ENCODE results near the gene STMN1.
"Not testable (repeated sequence)": the region's sequence is repeated elsewhere in the genome, so short reads cannot be mapped to it uniquely, and the experiment has no call there.

Gene STMN1

GRCh38 chr1:25905680-25906643, at the start of gene STMN1:
Gene STMN1 (minus strand): TSS chr1:25906419. CDS start chr1:25904676, 1,743 bp downstream.
- DNase-seq: peak; percentile 95

GRCh38 chr1:25955553-25955952, 49.3 kb upstream of the STMN1 start:
- DNase-seq: no peak

- no peak for DNase-seq
Observed at GRCh38 chr1:25954282-25954938, 48.2 kb upstream of the STMN1 start.

DNA sequence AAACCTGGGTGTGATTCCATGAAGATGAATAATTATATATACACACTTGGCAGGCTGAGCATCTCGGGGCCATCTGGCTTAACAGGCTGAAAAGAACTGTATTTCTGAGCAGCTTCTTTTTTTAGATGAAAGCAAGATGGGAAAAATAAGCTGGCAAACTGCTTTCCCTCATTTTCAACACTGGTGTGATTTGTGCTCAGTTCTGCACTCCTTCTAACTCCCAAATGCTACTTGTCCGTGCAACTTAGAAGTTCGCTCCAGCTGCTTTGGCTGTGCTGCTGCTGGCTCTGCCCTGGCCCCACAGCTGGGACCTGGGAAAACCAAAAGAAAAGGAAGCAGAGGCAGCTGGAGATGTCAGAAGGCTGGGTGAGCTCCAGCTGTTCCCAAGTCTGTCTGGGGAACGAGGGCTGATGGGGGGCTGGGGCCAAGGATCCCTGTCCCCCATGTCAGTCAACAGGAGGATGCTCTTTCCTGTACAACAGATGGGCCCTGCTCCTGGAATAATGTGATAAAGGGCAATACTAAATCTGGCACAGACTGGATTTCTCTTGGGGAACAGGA, 46.7 kb upstream of the STMN1 start:
- no peak for DNase-seq

DNA sequence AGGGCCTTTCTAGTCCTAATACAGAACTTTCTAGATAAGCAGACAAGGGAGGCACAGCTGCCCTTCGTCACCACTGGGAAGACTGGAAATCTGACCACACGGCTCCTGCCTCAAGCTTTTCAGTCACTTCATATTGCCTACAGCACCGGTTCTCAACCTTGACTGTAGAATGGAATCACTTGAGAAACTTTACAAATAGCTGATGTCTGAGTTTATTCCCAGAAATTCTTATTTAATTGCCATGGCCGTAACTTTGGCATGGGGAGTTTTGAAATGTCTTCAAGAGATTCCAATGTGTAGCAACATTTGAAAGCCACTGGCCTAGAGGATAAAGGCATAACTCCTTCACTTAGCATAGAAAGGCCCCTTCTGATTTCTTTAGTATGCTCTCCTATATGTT, 42.4 kb upstream of the STMN1 start:
- DNase-seq: no peak

DNA sequence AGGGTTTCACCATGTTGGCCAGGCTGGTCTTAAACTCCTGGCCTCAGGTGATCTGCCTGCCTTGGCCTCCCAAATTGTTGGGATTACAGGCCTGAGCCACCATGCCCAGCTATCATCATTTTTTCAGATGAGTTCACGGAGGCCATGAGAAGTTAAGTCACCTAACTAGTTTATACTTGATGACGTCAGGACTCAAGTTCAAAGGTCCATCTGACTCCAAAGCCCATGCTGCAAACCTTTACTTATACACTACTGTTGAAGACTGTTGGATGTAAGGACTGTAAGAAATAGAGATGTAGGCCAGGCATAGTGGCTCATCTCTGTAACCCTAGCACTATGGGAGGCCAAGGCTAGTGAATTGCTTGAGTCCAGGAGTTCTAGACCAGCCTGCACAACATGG, 40.8 kb upstream of the STMN1 start:
- no peak for DNase-seq

DNA sequence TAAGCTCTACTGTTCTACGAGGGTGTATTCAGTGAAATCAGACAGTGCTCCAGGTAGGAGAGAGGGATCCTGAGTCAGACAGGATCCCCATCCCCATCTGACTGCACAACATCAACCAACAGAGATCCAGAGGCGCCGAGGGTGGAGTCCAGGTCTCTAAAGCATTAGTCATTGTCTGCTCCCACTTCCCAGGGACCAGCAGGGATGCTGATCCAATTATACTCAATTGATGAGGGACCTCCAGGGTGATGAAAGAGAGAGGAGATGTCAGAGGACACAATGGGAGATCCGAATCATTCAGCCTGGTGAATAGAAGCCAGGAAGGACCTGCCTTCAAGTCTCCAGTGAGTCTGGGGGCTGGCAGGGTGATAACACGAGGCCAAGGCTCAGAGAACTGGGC, 39.5 kb upstream of the STMN1 start:
- DNase-seq: no peak

- no peak for DNase-seq
Observed at GRCh38 chr1:25944986-25945385, 38.8 kb upstream of the STMN1 start.

GRCh38 chr1:25943511-25943910, 37.3 kb upstream of the STMN1 start:
- not testable (repeated sequence) for DNase-seq

GRCh38 chr1:25936947-25937346, 30.7 kb upstream of the STMN1 start:
- peak; percentile 42 for DNase-seq

GRCh38 chr1:25933479-25934365, 27.5 kb upstream of the STMN1 start:
- no peak for DNase-seq

GRCh38 chr1:25932811-25933400, 26.7 kb upstream of the STMN1 start:
- not testable (repeated sequence) for DNase-seq

- no peak for DNase-seq
Observed at GRCh38 chr1:25932321-25932720, 26.1 kb upstream of the STMN1 start.

GRCh38 chr1:25929016-25929415, 22.8 kb upstream of the STMN1 start:
- no peak for DNase-seq

- DNase-seq: peak; percentile 72
Observed at GRCh38 chr1:25927521-25928265, 21.5 kb upstream of the STMN1 start.

- DNase-seq: no peak
Observed at GRCh38 chr1:25926731-25927496, 20.7 kb upstream of the STMN1 start.

GRCh38 chr1:25924454-25924853, 18.2 kb upstream of the STMN1 start:
- DNase-seq: no peak

DNA sequence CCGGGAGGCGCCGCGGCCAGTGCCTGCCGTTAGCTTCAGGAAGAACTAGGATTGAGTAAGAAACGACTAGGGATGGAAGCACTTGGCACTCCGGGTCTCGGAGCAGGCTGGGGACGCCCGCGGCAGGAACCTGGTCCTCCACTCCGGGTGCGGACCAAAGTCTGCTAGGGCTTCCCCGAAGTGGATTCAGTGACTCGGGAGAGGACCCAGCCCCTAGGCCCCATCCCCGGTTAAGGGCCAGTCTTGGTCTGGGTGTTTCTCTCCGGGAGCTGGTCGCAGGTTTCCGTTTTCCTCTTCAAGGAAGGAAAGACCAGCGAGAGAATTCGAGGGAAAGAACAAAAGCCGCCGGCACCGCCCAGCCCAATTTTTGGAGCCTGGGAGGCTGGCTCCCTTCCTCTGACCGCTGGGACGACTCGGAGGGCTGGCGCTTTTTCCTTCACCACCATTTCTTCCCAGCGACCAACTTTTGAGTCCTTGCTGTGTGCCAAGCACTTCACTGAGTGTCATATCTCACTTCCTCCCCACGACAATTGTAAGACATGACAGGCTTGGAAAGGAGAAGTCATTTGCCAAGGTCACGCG, 16.8 kb upstream of the STMN1 start:
- peak; percentile 44 for DNase-seq

- peak; percentile 93 for DNase-seq
Observed at GRCh38 chr1:25922056-25922970, 16.1 kb upstream of the STMN1 start.
